GM19455 (cell line): ENCODE measurements around the gene NPHP3.
"Not testable (repeated sequence)": the region's sequence is repeated elsewhere in the genome, so short reads cannot be mapped to it uniquely, and the experiment has no call there.

ENCODE experiments used
- ATAC-seq: cut with Tn5 transposase; IDR thresholded peaks from one replicate; pipeline ENCODE4 v1.9.1; 2021; ENCODE audit not compliant: unreplicated experiment

Gene NPHP3

GRCh38 chr3:132722165-132723023 lies at the start of gene NPHP3:
Gene NPHP3, minus strand, starts transcription at chr3:132722409. Its CDS starts 54 bp downstream, at chr3:132722355.
- ATAC-seq: peak; percentile 75

- ATAC-seq: no peak
Measured at GRCh38 chr3:132758740-132759139, 36.5 kb upstream of the NPHP3 start.

- ATAC-seq: no peak
Measured at GRCh38 chr3:132756108-132756650, 34.0 kb upstream of the NPHP3 start.

GRCh38 chr3:132753946-132754345 lies 31.7 kb upstream of the NPHP3 start:
- no peak for ATAC-seq

- no peak for ATAC-seq
Measured at GRCh38 chr3:132749786-132750185, 27.6 kb upstream of the NPHP3 start.

- ATAC-seq: not testable (repeated sequence)
Measured at GRCh38 chr3:132746720-132747119, 24.5 kb upstream of the NPHP3 start.

- no peak for ATAC-seq
Measured at GRCh38 chr3:132738314-132738713, 16.1 kb upstream of the NPHP3 start.

GRCh38 chr3:132735589-132735988 lies 13.4 kb upstream of the NPHP3 start:
- no peak for ATAC-seq

- ATAC-seq: no peak
Measured at GRCh38 chr3:132730891-132731580, 8.8 kb upstream of the NPHP3 start.

- ATAC-seq: no peak
Measured at GRCh38 chr3:132726341-132726823, 4.2 kb upstream of the NPHP3 start.

- ATAC-seq: peak; percentile 12
Measured at GRCh38 chr3:132723024-132723950, 1.1 kb upstream of the NPHP3 start.

GRCh38 chr3:132721479-132722164 lies 587 bp downstream of the NPHP3 start:
- peak; percentile 36 for ATAC-seq

- no peak for ATAC-seq
Measured at GRCh38 chr3:132720228-132720627, 2.0 kb downstream of the NPHP3 start.

- ATAC-seq: no peak
Measured at GRCh38 chr3:132716372-132716771, 5.8 kb downstream of the NPHP3 start.

- no peak for ATAC-seq
Measured at GRCh38 chr3:132713977-132714727, 8.1 kb downstream of the NPHP3 start.

- ATAC-seq: no peak
Measured at GRCh38 chr3:132710311-132710710, 11.9 kb downstream of the NPHP3 start.

GRCh38 chr3:132709761-132710160 lies 12.4 kb downstream of the NPHP3 start:
- no peak for ATAC-seq

GRCh38 chr3:132703733-132704132 lies 18.5 kb downstream of the NPHP3 start:
- no peak for ATAC-seq

GRCh38 chr3:132695422-132695821 lies 26.8 kb downstream of the NPHP3 start:
- no peak for ATAC-seq
